A549 (cell line): ENCODE measurements around the gene RBM12. TPM values are rescaled to one million over a fixed set of nuclear protein-coding genes. Genes with fewer than 3 reads are reported as not detected.

Source experiments
- ATAC-seq, 2 experiments: fragments of 200-7000 bp in 1 of 2; fragments of >200 bp in 1 of 2; cut with Nextera tagmentation in 1 of 2; cut with Tn5 transposase in 1 of 2; 3 replicates each; pipeline versions ENCODE4 v1.8.0 to v1.9.1; 2018 to 2020; ENCODE audit warnings: mild to moderate bottlenecking in 1 of 2, moderate library complexity in 1 of 2
- CTCF ChIA-PET: fragments of 300-600 bp; sonication (Branson Sonifier 250); formaldehyde crosslinking; extraction: SDS; loops from one replicate; lab custom pipeline; 2021; ENCODE audit warnings: antibody characterized with exemption, inconsistent platforms; lab: Yijun Ruan, JAX
- POLR2A ChIA-PET: fragments of 350-600 bp; formaldehyde crosslinking; extraction: SDS; loops from one replicate; lab custom pipeline; 2021; ENCODE audit warnings: antibody characterized with exemption, inconsistent platforms; lab: Yijun Ruan, JAX
- DNase-seq, 2 experiments: peaks; one replicate each; pipeline versions ENCODE4 v3.0.0 to v3.0.0-alpha.2; 2011 to 2016; ENCODE audit warnings: low read depth in 1 of 2, low spot score in 1 of 2
- FAIRE-seq: peaks from 2 replicates; lab custom pipeline; 2011; peaks lifted over from hg19 to GRCh38; lab: Jason Lieb, UNC
- H3K27ac ChIP-seq, 2 experiments: fragments of >200 bp; sonication (Bioruptor Twin); formaldehyde crosslinking; 3 replicates each; pipeline ENCODE4 v1.5.1; 2016 to 2017
- H3K4me1 ChIP-seq: fragments of >200 bp; sonication (Bioruptor Twin); formaldehyde crosslinking; 3 replicates; pipeline ENCODE4 v1.6.1; 2016
- H3K4me2 ChIP-seq: fragments of >200 bp; sonication (Bioruptor Twin); formaldehyde crosslinking; 3 replicates; pipeline ENCODE4 v1.6.1; 2016
- H3K4me3 ChIP-seq: fragments of >200 bp; sonication (Bioruptor Twin); formaldehyde crosslinking; 3 replicates; pipeline ENCODE4 v1.5.1; 2016
- H3K9me3 ChIP-seq: fragments of >200 bp; sonication (Bioruptor Twin); formaldehyde crosslinking; 3 replicates; pipeline ENCODE4 v1.6.1; 2016
- CBX8 ChIP-seq: fragments of 200-600 bp; sonication (generic); IDR thresholded peaks from 2 replicates; pipeline ENCODE4 v1.6.1; 2016
- CEBPB ChIP-seq, 2 experiments: fragments of >200 bp in 1 of 2; sonication (Bioruptor Twin) in 1 of 2; formaldehyde crosslinking in 1 of 2; IDR thresholded peaks; 2 replicates each; pipeline ENCODE4 v1.6.1; 2012 to 2016
- EHF ChIP-seq: fragments of 250-450 bp; sonication (Bioruptor Pico); IDR thresholded peaks from 2 replicates; pipeline ENCODE4 v1.5.0; 2020; ENCODE audit warnings: mild to moderate bottlenecking
- GATA3 ChIP-seq: IDR thresholded peaks from 2 replicates; pipeline ENCODE4 v1.6.1; 2012; ENCODE audit warnings: borderline replicate concordance
- HOXB13 ChIP-seq: fragments of 250-450 bp; sonication (Bioruptor Pico); IDR thresholded peaks from 2 replicates; pipeline ENCODE4 v1.5.0; 2020; ENCODE audit warnings: low read depth, mild to moderate bottlenecking, moderate library complexity
- HOXB5 ChIP-seq: fragments of 250-450 bp; sonication (Bioruptor Pico); IDR thresholded peaks from 2 replicates; pipeline ENCODE4 v1.5.0; 2020; ENCODE audit warnings: mild to moderate bottlenecking, moderate library complexity
- JUN ChIP-seq, 2 experiments: fragments of >200 bp; sonication (Bioruptor Twin); formaldehyde crosslinking; IDR thresholded peaks; 2 replicates in 1 of 2; 3 replicates in 1 of 2; pipeline ENCODE4 v1.6.1; 2016 to 2017
- JUNB ChIP-seq: fragments of >200 bp; sonication (Bioruptor Twin); formaldehyde crosslinking; IDR thresholded peaks from 2 replicates; pipeline ENCODE4 v1.6.1; 2016
- MAZ ChIP-seq: fragments of 150-350 bp; IDR thresholded peaks from 2 replicates; pipeline ENCODE4 v1.6.1; 2014; ENCODE audit warnings: antibody characterized with exemption, low read depth, low read length, borderline replicate concordance
- NFE2L2 ChIP-seq: fragments of 150-350 bp; conservative IDR thresholded peaks from 2 replicates; pipeline ENCODE4 v1.6.1; 2014; ENCODE audit warnings: low read length
- NPAS2 ChIP-seq: fragments of 250-450 bp; sonication (Bioruptor Pico); IDR thresholded peaks from 2 replicates; pipeline ENCODE4 v1.8.0; 2022; ENCODE audit warnings: mild to moderate bottlenecking, moderate library complexity, borderline replicate concordance
- POLR2A ChIP-seq: IDR thresholded peaks from 2 replicates; pipeline ENCODE4 v1.6.1; 2012; ENCODE audit warnings: mild to moderate bottlenecking, low read length
- RAD21 ChIP-seq, 2 experiments: fragments of >200 bp in 1 of 2; sonication (Bioruptor Twin) in 1 of 2; formaldehyde crosslinking in 1 of 2; IDR thresholded peaks in 1 of 2; conservative IDR thresholded peaks in 1 of 2; 2 replicates in 1 of 2; 3 replicates in 1 of 2; pipeline ENCODE4 v1.6.1; 2012 to 2018; ENCODE audit warnings: inconsistent platforms in 1 of 2
- RFX5 ChIP-seq: fragments of 450-650 bp; IDR thresholded peaks from 2 replicates; pipeline ENCODE4 v1.7.1; 2014; ENCODE audit warnings: antibody characterized with exemption, mild to moderate bottlenecking, moderate library complexity
- RNF2 ChIP-seq: fragments of 200-600 bp; sonication (generic); IDR thresholded peaks from 2 replicates; pipeline ENCODE4 v1.6.1; 2016; ENCODE audit warnings: low read depth, mild to moderate bottlenecking, antibody characterized with exemption, moderate library complexity, borderline replicate concordance
- SREBF2 ChIP-seq: fragments of 450-650 bp; IDR thresholded peaks from 2 replicates; pipeline ENCODE4 v1.6.1; 2014; ENCODE audit warnings: mild to moderate bottlenecking, moderate library complexity
- TFCP2L1 ChIP-seq: fragments of 250-450 bp; sonication (Bioruptor Pico); IDR thresholded peaks from 2 replicates; pipeline ENCODE4 v1.5.0; 2021; ENCODE audit warnings: mild to moderate bottlenecking
- ZC3H11A ChIP-seq: fragments of 450-650 bp; IDR thresholded peaks from 2 replicates; pipeline ENCODE4 v1.6.1; 2014; ENCODE audit warnings: antibody characterized with exemption, mild to moderate bottlenecking
- ZFP36 ChIP-seq: fragments of 450-650 bp; IDR thresholded peaks from 2 replicates; pipeline ENCODE4 v1.6.1; 2014; ENCODE audit warnings: borderline replicate concordance; ENCODE audit not compliant: partially characterized antibody
- WGBS: methylation state at CpG from one replicate; pipeline ENCODE4 v1.1.6; 2017; ENCODE audit errors: missing lambda C conversion rate; 5-methylcytosine and 5-hydroxymethylcytosine counted together
- polyA plus RNA-seq, 4 experiments: library from polyadenylated mRNA; depleted of rRNA in 3 of 4; stranded (reverse); fragments of >200 nt; fragmentation: RNase III in 1 of 4; extraction: RNeasy Plus Mini Kit Qiagen cat#74134 plus additional on column Dnase treatment in 1 of 4; gene quantifications; 2 replicates in 3 of 4; 3 replicates in 1 of 4; pipeline ENCODE4 v1.2.3, GENCODE V29; 2011 to 2017
- TF ChIP-seq, protein P1 (sequence below): IDR thresholded peaks from 2 replicates; pipeline ENCODE4 v1.6.1; 2012
- TF ChIP-seq, protein P2 (sequence below): fragments of 200-600 bp; sonication (generic); IDR thresholded peaks from 2 replicates; pipeline ENCODE4 v1.6.1; 2016; ENCODE audit warnings: antibody characterized with exemption, mild to moderate bottlenecking, moderate library complexity
- TF ChIP-seq, protein P3 (sequence below): fragments of >200 bp; sonication (Bioruptor Twin); formaldehyde crosslinking; IDR thresholded peaks from 2 replicates; pipeline ENCODE4 v1.6.1; 2016

The RBM12 gene
- polyA plus RNA-seq, 2 of the 4 experiments (the other 2 are of a cell fraction): 49.9 to 119 TPM

DNA sequence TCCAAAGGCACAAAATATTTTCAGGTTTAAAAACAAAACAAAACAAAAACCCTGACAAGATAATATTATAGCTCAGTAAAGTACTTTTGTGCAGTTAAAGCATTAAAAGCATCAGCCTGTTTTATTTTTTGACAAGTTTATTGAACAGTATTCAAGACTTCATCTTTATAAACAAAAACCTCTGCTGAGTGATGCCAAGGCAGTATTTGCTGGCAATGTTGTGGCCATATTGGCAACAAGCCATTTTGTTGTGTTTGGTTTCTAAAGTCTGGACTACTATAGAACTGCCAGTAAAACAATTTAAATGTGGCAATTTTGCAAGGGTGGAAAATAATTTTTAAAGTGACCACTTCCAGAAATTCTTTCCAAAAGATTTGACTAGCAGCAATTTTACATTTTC is 15.9 kb downstream of the RBM12 start (continued):
- TF ChIP-seq RAD21 (conservative IDR thresholded peaks at IDR 0.05 in 1 of 2, IDR thresholded peaks at IDR 0.05 in 1 of 2) (no peak), TFCP2L1 (CRISPR knock-in tag) (no peak), NFE2L2 (no peak), HOXB5 (no peak), MAZ (no peak), CBX8 (no peak), CEBPB (IDR thresholded peaks at IDR 0.05) (no peak)
- TF ChIP-seq, protein P1, sequence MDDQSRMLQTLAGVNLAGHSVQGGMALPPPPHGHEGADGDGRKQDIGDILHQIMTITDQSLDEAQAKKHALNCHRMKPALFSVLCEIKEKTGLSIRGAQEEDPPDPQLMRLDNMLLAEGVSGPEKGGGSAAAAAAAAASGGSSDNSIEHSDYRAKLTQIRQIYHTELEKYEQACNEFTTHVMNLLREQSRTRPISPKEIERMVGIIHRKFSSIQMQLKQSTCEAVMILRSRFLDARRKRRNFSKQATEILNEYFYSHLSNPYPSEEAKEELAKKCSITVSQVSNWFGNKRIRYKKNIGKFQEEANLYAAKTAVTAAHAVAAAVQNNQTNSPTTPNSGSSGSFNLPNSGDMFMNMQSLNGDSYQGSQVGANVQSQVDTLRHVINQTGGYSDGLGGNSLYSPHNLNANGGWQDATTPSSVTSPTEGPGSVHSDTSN: no peak
- TF ChIP-seq, protein P2, sequence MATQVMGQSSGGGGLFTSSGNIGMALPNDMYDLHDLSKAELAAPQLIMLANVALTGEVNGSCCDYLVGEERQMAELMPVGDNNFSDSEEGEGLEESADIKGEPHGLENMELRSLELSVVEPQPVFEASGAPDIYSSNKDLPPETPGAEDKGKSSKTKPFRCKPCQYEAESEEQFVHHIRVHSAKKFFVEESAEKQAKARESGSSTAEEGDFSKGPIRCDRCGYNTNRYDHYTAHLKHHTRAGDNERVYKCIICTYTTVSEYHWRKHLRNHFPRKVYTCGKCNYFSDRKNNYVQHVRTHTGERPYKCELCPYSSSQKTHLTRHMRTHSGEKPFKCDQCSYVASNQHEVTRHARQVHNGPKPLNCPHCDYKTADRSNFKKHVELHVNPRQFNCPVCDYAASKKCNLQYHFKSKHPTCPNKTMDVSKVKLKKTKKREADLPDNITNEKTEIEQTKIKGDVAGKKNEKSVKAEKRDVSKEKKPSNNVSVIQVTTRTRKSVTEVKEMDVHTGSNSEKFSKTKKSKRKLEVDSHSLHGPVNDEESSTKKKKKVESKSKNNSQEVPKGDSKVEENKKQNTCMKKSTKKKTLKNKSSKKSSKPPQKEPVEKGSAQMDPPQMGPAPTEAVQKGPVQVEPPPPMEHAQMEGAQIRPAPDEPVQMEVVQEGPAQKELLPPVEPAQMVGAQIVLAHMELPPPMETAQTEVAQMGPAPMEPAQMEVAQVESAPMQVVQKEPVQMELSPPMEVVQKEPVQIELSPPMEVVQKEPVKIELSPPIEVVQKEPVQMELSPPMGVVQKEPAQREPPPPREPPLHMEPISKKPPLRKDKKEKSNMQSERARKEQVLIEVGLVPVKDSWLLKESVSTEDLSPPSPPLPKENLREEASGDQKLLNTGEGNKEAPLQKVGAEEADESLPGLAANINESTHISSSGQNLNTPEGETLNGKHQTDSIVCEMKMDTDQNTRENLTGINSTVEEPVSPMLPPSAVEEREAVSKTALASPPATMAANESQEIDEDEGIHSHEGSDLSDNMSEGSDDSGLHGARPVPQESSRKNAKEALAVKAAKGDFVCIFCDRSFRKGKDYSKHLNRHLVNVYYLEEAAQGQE: no peak
- TF ChIP-seq, all 56 proteins: peak for 0

DNA sequence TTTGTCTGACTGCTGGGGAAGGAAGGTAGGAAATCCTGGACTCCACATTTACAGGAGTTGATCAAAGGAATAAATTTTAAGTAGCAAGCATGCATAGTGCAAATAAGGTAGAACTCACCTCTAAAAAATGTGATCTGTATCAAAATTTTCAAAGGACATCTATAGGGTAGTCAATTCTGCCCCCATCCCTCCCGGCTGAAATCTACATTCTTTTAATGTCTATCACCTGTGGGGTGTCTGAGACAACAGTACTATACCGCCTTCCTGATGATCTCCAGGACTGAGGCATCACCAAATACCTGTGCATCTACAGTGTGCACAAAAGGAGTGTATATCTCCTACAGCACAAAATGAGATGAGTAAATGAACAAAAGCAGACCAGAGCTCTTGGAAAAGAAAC is 19.9 kb downstream of the RBM12 start:
- DNase-seq: no peak
- no peak for TF ChIP-seq RAD21 (conservative IDR thresholded peaks at IDR 0.05 in 1 of 2, IDR thresholded peaks at IDR 0.05 in 1 of 2)
- TF ChIP-seq, protein P3, sequence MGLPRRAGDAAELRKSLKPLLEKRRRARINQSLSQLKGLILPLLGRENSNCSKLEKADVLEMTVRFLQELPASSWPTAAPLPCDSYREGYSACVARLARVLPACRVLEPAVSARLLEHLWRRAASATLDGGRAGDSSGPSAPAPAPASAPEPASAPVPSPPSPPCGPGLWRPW: no peak
- no peak for TF ChIP-seq JUN (IDR thresholded peaks at IDR 0.05)
- no peak for TF ChIP-seq RFX5
- no peak for TF ChIP-seq GATA3
- TF ChIP-seq CEBPB (IDR thresholded peaks at IDR 0.05): no peak
- no peak for TF ChIP-seq JUNB
- no peak for TF ChIP-seq ZC3H11A
- no peak for TF ChIP-seq NPAS2 (CRISPR knock-in tag)
- TF ChIP-seq RNF2: no peak
- no peak for TF ChIP-seq CBX8
- TF ChIP-seq HOXB13 (CRISPR knock-in tag): no peak
- TF ChIP-seq ZFP36: no peak
- TF ChIP-seq POLR2A: no peak
- WGBS: 80% methylated on average over 2 of the region's 2 CpGs
- no peaks in the 10 kb centered on the region for H3K4me1 ChIP-seq
- CTCF ChIA-PET: interaction anchor here (1.1 to 1.3 kb wide), 2 partner anchors 12 to 19 kb away, joined by 3 to 4 read pairs; no protein-coding TSS in a partner anchor
- no peak for ATAC-seq
- no peak overlapping the region for H3K27ac ChIP-seq
- POLR2A ChIA-PET: no interaction called here
- H3K4me2 ChIP-seq: no peak overlapping the region
- H3K9me3 ChIP-seq: no peaks in the 10 kb centered on the region
- FAIRE-seq: no peak
- no peak overlapping the region for H3K4me3 ChIP-seq

DNA sequence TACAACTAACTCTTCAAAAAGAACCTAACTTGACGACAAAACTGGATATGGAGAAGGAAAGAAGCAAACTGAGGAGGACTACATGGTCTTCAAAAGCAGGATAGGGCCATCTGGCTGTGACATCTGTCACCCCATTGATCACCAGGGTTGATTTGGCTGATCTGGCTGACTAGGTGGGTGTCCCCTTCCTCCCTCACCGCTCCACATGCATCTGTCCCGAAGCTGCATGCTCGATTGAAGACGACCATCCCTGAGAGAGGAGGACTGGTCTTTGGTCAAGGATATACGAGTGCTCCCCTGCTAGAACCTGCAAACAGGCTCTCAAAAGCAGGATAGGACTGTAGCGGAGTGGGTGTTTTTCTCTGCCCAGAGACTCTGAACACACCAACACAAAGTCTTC is 21.7 kb downstream of the RBM12 start:
- CTCF ChIA-PET: interaction anchor here (3.4 kb wide), 1 partner anchor 23 kb away, joined by 11 read pairs; no protein-coding TSS in a partner anchor
- H3K4me3 ChIP-seq: no peak overlapping the region
- FAIRE-seq (no peak), DNase-seq (no peak), ATAC-seq (no peak)
- no peaks in the 10 kb centered on the region for H3K9me3 ChIP-seq
- WGBS: 96% methylated on average over 7 of the region's 7 CpGs
- H3K27ac ChIP-seq: no peak overlapping the region
- POLR2A ChIA-PET: no interaction called here
- TF ChIP-seq SREBF2 (no peak), EHF (CRISPR knock-in tag) (no peak)
- no peaks in the 10 kb centered on the region for H3K4me1 ChIP-seq
- no peak overlapping the region for H3K4me2 ChIP-seq
